Mesenchymal stem cell (in vitro differentiated cells and primary cell): Measurements from ENCODE around the gene YEATS2.

Experiments used
- DNase-seq: peaks from one replicate; pipeline ENCODE4 v3.0.0-alpha.2; 2013
- H2AFZ ChIP-seq: one replicate; pipeline ENCODE4 v1.6.1; 2013; ENCODE audit warnings: low read depth, mild to moderate bottlenecking, control low read depth, inconsistent platforms, low read length, moderate library complexity
- H2AK5ac ChIP-seq: 2 replicates; pipeline ENCODE4 v1.6.1; 2013; ENCODE audit warnings: low read length, moderate library complexity, mild to moderate bottlenecking, inconsistent platforms; ENCODE audit not compliant: severe bottlenecking
- H2BK120ac ChIP-seq: one replicate; pipeline ENCODE4 v1.6.1; 2013; ENCODE audit warnings: low read depth, mild to moderate bottlenecking, inconsistent platforms, low read length, moderate library complexity
- H2BK12ac ChIP-seq, 2 experiments: one replicate each; pipeline ENCODE4 v1.6.1; 2013; ENCODE audit warnings: inconsistent platforms in 2 of 2, low read length in 2 of 2, mild to moderate bottlenecking in 2 of 2, moderate library complexity in 2 of 2, control low read depth in 1 of 2
- H2BK15ac ChIP-seq: one replicate; pipeline ENCODE4 v1.6.1; 2013; ENCODE audit warnings: mild to moderate bottlenecking, low read depth, inconsistent platforms; ENCODE audit not compliant: poor library complexity, severe bottlenecking
- H2BK5ac ChIP-seq: 2 replicates; pipeline ENCODE4 v1.6.1; 2013; ENCODE audit warnings: low read depth, mild to moderate bottlenecking, low read length, control low read depth, inconsistent platforms; ENCODE audit not compliant: poor library complexity, severe bottlenecking
- H3K14ac ChIP-seq, 2 experiments: one replicate each; pipeline ENCODE4 v1.6.1; 2013; ENCODE audit warnings: inconsistent platforms in 2 of 2, low read length in 2 of 2, control low read depth in 1 of 2, mild to moderate bottlenecking in 1 of 2, moderate library complexity in 1 of 2
- H3K18ac ChIP-seq, 2 experiments: one replicate each; pipeline ENCODE4 v1.6.1; 2013; ENCODE audit warnings: inconsistent platforms in 2 of 2, low read length in 2 of 2, control low read depth in 1 of 2, low read depth in 1 of 2, mild to moderate bottlenecking in 1 of 2
- H3K23ac ChIP-seq, 2 experiments: one replicate each; pipeline ENCODE4 v1.6.1; 2013; ENCODE audit warnings: inconsistent platforms in 2 of 2, low read length in 2 of 2, mild to moderate bottlenecking in 2 of 2, moderate library complexity in 2 of 2, control low read depth in 1 of 2
- H3K27ac ChIP-seq: 2 replicates; pipeline ENCODE4 v1.5.1; 2013; ENCODE audit warnings: mild to moderate bottlenecking, moderate library complexity, low read length, control low read depth, inconsistent platforms; ENCODE audit not compliant: poor library complexity, severe bottlenecking
- H3K27me3 ChIP-seq, 2 experiments: 2 replicates each; pipeline versions ENCODE4 v1.6.1 to v1.7.0; 2013; ENCODE audit warnings: low read length in 2 of 2, mild to moderate bottlenecking in 2 of 2, moderate library complexity in 2 of 2, control low read depth in 1 of 2, inconsistent platforms in 1 of 2; ENCODE audit not compliant: control insufficient read depth in 1 of 2, insufficient read depth in 1 of 2
- H3K36me3 ChIP-seq, 2 experiments: 2 replicates each; pipeline versions ENCODE4 v1.6.1 to v1.7.0; 2013; ENCODE audit warnings: low read length in 2 of 2, control low read depth in 1 of 2, inconsistent platforms in 1 of 2, low read depth in 1 of 2, mild to moderate bottlenecking in 1 of 2; ENCODE audit not compliant: insufficient read depth in 2 of 2, control insufficient read depth in 1 of 2
- H3K4ac ChIP-seq, 2 experiments: one replicate each; pipeline ENCODE4 v1.6.1; 2013; ENCODE audit warnings: inconsistent platforms in 2 of 2, low read length in 2 of 2, mild to moderate bottlenecking in 2 of 2, moderate library complexity in 2 of 2, control low read depth in 1 of 2, low read depth in 1 of 2
- H3K4me1 ChIP-seq: 2 replicates; pipeline ENCODE4 v1.6.1; 2013; ENCODE audit warnings: low read depth, low read length, control low read depth; ENCODE audit not compliant: control insufficient read depth, insufficient read depth
- H3K4me2 ChIP-seq: 2 replicates; pipeline ENCODE4 v1.6.1; 2013; ENCODE audit warnings: low read length, mild to moderate bottlenecking, inconsistent platforms; ENCODE audit not compliant: poor library complexity, severe bottlenecking
- H3K4me3 ChIP-seq, 2 experiments: 2 replicates each; pipeline versions ENCODE4 v1.5.1 to v1.7.0; 2013; ENCODE audit warnings: low read length in 2 of 2, mild to moderate bottlenecking in 2 of 2, control low read depth in 1 of 2, low read depth in 1 of 2; ENCODE audit not compliant: insufficient read depth in 1 of 2
- H3K79me1 ChIP-seq: replicated peaks from 2 replicates; pipeline ENCODE4 v1.6.1; 2013; ENCODE audit warnings: mild to moderate bottlenecking, control low read depth, low read length, inconsistent platforms; ENCODE audit not compliant: poor library complexity, severe bottlenecking
- H3K9ac ChIP-seq: 2 replicates; pipeline ENCODE4 v1.7.0; 2013; ENCODE audit warnings: mild to moderate bottlenecking, low read length, moderate library complexity
- H3K9me3 ChIP-seq: 2 replicates; pipeline ENCODE4 v1.7.0; 2013; ENCODE audit warnings: mild to moderate bottlenecking, low read length; ENCODE audit not compliant: control insufficient read depth
- H4K8ac ChIP-seq: one replicate; pipeline ENCODE4 v1.6.1; 2013; ENCODE audit warnings: inconsistent platforms, mild to moderate bottlenecking, low read length, moderate library complexity
- H4K91ac ChIP-seq: one replicate; pipeline ENCODE4 v1.6.1; 2013; ENCODE audit warnings: mild to moderate bottlenecking, low read length, inconsistent platforms
- WGBS: methylation state at CpG from one replicate; pipeline ENCODE4 v1.1.7; 2013; ENCODE audit warnings: mixed read lengths; 5-methylcytosine and 5-hydroxymethylcytosine counted together

YEATS2 gene

DNA sequence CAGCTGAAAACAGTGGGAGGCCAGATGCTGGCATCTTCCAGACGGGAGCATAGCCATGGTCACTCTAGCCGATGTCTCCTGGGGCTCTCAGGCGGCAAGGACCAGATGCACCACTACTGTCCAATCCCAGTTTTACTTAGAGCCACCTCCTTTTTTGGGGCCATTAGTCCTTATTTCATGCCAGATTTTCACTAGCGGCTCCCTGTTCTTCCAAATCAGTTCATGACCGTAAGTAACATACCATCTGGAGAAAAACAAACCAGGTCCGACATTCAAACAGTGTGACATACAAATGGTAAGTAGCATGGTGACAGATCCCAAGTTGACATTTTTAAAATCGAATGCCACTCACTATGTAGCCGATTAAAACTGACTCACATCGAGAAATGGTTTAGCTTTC lies 131.9 kb downstream of the YEATS2 start:
- no peak for DNase-seq
- H3K4me3 ChIP-seq = no peak overlapping the region
- no peak overlapping the region for H3K9ac ChIP-seq
- H3K14ac ChIP-seq = no peak overlapping the region
- no peak overlapping the region for H2BK5ac ChIP-seq
- H2BK12ac ChIP-seq = no peak overlapping the region
- H3K4me1 ChIP-seq = peaks cover 10% of the 10 kb centered on the region
- no peak overlapping the region for H2AK5ac ChIP-seq
- H3K27me3 ChIP-seq = no peaks in the 10 kb centered on the region
- H3K27ac ChIP-seq = no peak overlapping the region
- no peak overlapping the region for H3K4me2 ChIP-seq
- H3K36me3 ChIP-seq = peaks cover 44 to 52% of the 10 kb centered on the region in 2 experiments
- H3K23ac ChIP-seq = no peak overlapping the region
- no peaks in the 10 kb centered on the region for H3K9me3 ChIP-seq
- no peak overlapping the region for H2AFZ ChIP-seq
- no peak overlapping the region for H4K8ac ChIP-seq
- peaks cover 9% of the 10 kb centered on the region for H3K79me1 ChIP-seq
- H3K18ac ChIP-seq = no peak overlapping the region
- WGBS = 97% methylated on average over 6 of the region's 9 CpGs
- no peak overlapping the region for H2BK15ac ChIP-seq
- no peak overlapping the region for H2BK120ac ChIP-seq
- no peak overlapping the region for H4K91ac ChIP-seq
- H3K4ac ChIP-seq = no peak overlapping the region

DNA sequence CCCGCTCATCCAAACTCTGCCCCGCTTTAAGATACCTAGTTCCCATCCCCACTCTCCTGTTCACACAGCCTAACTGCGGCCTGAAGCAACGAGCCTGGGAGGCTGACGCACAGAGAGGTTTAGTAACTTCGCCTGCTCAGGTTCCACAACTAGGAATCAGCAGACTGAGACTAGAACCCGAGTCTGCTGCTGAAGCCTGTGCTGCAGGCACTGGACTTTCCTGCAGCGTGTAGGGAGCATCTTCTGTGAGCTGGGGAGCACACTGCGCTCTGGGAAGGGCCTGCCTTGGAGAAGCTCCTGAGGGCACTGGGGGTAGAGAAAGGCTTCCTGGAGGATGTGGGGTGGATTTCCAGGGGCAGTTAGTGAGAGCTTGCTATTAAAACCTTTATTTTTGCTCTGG lies 132.6 kb downstream of the YEATS2 start:
- H2AFZ ChIP-seq = no peak overlapping the region

DNA sequence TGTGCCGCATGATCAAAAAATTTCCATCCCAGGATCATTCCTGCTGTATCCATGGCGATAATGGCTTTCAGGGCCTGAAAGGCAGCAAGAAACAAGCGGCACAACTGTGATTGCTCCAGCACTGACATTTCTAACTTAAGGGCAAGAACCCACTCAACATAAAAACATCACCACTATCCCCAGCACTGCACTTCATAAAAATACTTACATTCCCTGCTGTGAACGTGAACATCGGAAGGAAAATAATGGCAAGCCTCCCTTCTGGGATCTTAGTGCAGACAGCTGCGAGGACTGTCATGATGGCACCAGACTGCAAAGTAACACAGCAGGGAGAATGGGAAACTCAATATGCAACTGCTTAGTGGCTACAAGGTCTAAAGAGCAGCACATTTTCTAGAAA lies 135.9 kb downstream of the YEATS2 start:
- no peak overlapping the region for H4K91ac ChIP-seq
- no peak overlapping the region for H2BK12ac ChIP-seq
- WGBS = over 99% methylated on average over 6 of the region's 6 CpGs
- H3K4me2 ChIP-seq = no peak overlapping the region
- no peak overlapping the region for H3K27ac ChIP-seq
- H2BK15ac ChIP-seq = no peak overlapping the region
- H3K18ac ChIP-seq = no peak overlapping the region
- H4K8ac ChIP-seq = no peak overlapping the region
- no peak overlapping the region for H3K4me3 ChIP-seq
- H3K4ac ChIP-seq = no peak overlapping the region
- no peak overlapping the region for H3K23ac ChIP-seq
- H3K36me3 ChIP-seq = peaks cover 38 to 66% of the 10 kb centered on the region in 2 experiments
- no peak for DNase-seq
- H2AFZ ChIP-seq = no peak overlapping the region
- H3K9ac ChIP-seq = no peak overlapping the region
- no peak overlapping the region for H2AK5ac ChIP-seq
- no peak overlapping the region for H3K14ac ChIP-seq
- no peaks in the 10 kb centered on the region for H3K4me1 ChIP-seq
- no peaks in the 10 kb centered on the region for H3K9me3 ChIP-seq
- H3K79me1 ChIP-seq = peaks cover 12% of the 10 kb centered on the region
- H2BK5ac ChIP-seq = no peak overlapping the region
- H3K27me3 ChIP-seq = no peaks in the 10 kb centered on the region
- H2BK120ac ChIP-seq = no peak overlapping the region

More for the DNA sequence above, 132.6 kb downstream of the YEATS2 start:
- Histone ChIP-seq H3K27me3 (no peaks in the 10 kb centered on the region), H3K4me3 (no peak overlapping the region), H2AK5ac (no peak overlapping the region), H3K18ac (no peak overlapping the region), H2BK5ac (no peak overlapping the region), H3K79me1 (peaks cover 9% of the 10 kb centered on the region), H4K8ac (no peak overlapping the region), H3K9me3 (no peaks in the 10 kb centered on the region), H2BK120ac (no peak overlapping the region), H3K27ac (no peak overlapping the region), H3K23ac (no peak overlapping the region), H3K4me1 (peaks cover 4% of the 10 kb centered on the region), H2BK15ac (no peak overlapping the region), H3K4ac (no peak overlapping the region), H3K36me3 (peaks cover 44 to 53% of the 10 kb centered on the region in 2 experiments), H3K9ac (no peak overlapping the region), H2BK12ac (no peak overlapping the region), H3K14ac (no peak overlapping the region), H4K91ac (no peak overlapping the region), H3K4me2 (no peak overlapping the region)
- WGBS = 97% methylated on average over 9 of the region's 9 CpGs
- DNase-seq = no peak

DNA sequence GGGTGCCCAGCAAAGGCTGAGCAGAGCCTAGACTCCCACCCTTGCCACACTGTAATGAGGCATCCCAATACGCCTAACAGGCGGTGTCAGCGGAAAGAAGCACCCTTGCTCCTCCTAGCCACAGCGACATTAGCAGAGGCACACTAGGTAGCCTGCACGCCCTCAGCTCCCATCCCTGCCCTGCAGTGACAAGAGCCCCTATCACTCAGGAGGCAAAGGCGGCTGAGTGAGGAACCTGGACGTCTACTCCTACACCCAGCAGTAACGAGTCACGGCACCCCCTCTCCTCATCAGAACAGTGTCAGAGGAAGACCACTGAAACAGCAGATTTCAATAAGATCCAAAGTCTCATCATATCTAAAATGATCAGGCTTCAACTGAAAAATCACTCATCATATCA lies 139.8 kb downstream of the YEATS2 start:
- H3K4ac ChIP-seq = no peak overlapping the region
- no peak overlapping the region for H2AK5ac ChIP-seq
- H3K18ac ChIP-seq = no peak overlapping the region

More for the DNA sequence above, 139.8 kb downstream of the YEATS2 start:
- peaks cover 36 to 75% of the 10 kb centered on the region in 2 experiments for H3K36me3 ChIP-seq
- H2BK12ac ChIP-seq = no peak overlapping the region
- H2AFZ ChIP-seq = no peak overlapping the region
- H4K8ac ChIP-seq = no peak overlapping the region
- WGBS = 96% methylated on average over 9 of the region's 9 CpGs
- no peak overlapping the region for H2BK120ac ChIP-seq
- H4K91ac ChIP-seq = no peak overlapping the region
- no peaks in the 10 kb centered on the region for H3K4me1 ChIP-seq
- H3K9me3 ChIP-seq = no peaks in the 10 kb centered on the region
- no peak overlapping the region for H2BK15ac ChIP-seq
- H2BK5ac ChIP-seq = no peak overlapping the region
- peaks cover 15% of the 10 kb centered on the region for H3K79me1 ChIP-seq
- no peaks in the 10 kb centered on the region for H3K27me3 ChIP-seq
- H3K4me2 ChIP-seq = no peak overlapping the region
- H3K4me3 ChIP-seq = no peak overlapping the region
- H3K14ac ChIP-seq = no peak overlapping the region
- H3K27ac ChIP-seq = no peak overlapping the region
- no peak overlapping the region for H3K23ac ChIP-seq
- no peak for DNase-seq
- H3K9ac ChIP-seq = no peak overlapping the region
